ENCODE results near the gene TFF2.

Gene TFF2

DNA sequence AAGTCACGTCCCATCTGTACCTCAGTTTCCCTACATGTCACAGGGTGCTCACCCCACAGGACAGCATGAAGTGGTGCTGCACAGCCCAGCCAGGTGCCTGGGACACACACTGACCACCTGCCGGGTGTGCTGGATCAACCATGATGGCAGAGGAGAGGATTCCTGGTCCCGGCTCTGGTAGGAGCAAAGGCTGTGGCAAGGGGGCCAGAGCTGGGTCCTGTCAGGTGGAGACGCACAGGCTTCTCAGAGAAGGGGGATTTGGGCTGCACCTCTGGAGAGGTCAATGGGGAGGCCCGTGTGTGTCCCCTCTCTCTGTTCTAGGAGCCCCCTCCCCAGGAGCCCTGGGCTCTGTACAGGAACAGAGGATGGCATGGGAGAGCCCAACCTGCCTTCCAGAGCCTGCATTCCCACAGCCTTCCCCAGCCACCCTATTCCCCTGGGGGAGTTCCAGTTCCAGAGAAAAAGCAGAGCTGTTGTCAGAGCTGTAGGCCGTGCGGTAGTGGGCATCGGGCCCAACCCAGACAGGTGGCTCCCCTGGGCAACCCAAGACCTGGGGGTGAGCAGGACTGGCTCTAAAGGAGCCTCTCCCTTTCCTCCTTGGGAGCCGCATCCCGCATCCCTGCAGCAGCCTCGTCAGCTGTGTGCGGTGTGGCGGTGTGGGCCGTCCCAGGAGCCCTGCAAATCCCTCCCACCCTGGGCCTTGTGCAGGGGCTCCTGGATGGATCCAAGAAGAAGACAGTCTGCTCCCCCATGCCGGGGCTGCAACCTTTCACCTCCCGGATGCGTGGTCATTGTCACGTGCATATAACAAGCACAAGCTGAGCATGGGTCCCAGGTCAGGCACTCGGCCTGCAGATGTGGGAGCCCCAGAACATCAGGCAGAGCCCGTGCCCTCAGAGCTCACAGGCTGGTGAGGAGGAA lies 32.7 kb downstream of the TFF2 start:
- DNase-seq, result no peak

DNA sequence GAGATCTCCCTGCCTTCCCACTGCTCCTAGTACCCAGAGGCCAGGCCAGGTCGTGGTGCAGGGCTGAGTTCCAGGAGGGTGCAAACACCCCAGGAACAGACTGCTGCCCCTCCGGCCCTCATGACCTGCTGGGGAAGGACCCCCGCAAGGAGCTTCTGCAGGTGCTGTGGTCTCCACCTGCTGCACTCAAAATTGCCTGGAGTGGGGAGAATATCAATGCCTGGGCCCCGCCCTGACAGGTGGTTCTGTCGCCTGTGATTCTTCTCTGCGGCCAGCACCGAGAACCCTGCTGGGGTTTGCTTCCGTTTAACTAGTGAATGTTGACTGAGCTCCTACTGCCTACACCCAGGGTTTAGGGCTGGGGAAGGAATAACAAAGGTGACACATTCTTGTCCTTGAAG lies 33.5 kb downstream of the TFF2 start:
- no peak for DNase-seq

DNA sequence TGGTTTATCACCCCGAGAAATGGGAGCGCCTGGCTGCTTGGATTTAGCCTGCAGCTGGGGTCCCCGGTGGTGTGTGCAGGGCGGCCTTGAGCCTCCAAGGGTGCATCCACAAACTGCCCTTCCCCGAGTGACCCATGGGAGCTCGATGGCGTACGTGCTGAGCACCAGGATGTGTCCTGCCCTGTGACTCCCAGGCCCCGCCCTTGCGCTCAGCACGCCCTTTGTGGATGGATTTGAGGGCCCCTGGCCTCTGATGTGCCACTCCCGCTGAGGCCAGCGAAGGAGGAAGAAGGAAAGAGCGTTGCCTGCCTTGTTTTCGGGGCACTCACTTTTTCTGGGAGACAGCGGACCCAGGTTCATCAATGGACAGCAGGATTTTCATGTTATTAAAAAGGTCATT lies 33.9 kb downstream of the TFF2 start:
- DNase-seq, result no peak

DNA sequence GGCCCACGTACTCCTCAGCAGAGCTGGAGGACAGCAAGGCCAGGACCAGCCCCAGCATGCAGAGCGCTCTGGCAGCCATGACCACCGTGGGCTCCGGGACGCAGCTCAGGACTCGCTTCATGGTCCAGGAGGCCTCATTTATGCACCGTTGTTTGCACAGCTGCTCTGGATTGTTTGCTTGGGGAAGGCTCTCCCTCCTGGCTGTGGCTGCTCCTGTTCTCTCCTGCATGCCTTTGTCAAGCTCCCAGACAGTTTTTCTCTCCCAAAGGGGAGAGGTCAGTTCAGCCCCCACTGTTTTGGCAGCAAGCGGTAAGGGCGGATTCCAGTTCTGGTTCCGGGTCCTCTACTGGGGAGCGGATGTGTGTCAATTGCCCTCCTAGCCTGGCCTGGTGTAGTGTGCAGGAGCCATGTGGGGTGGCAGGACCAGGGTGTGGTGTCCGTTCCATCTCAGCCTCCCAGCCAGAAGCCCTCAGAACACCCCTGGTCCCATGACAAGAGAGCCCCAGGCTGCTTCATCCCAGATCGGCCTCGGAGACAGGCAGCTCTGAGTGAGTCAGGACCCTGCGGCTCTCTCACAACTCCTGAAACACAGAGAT lies 35.4 kb downstream of the TFF2 start, which contains the start of gene TFF3:
Gene TFF3, minus strand, starts transcription at position 114 of the 596 bp plus-strand sequence. Its CDS starts 35 bp downstream, at position 79.
- no peak for DNase-seq

DNA sequence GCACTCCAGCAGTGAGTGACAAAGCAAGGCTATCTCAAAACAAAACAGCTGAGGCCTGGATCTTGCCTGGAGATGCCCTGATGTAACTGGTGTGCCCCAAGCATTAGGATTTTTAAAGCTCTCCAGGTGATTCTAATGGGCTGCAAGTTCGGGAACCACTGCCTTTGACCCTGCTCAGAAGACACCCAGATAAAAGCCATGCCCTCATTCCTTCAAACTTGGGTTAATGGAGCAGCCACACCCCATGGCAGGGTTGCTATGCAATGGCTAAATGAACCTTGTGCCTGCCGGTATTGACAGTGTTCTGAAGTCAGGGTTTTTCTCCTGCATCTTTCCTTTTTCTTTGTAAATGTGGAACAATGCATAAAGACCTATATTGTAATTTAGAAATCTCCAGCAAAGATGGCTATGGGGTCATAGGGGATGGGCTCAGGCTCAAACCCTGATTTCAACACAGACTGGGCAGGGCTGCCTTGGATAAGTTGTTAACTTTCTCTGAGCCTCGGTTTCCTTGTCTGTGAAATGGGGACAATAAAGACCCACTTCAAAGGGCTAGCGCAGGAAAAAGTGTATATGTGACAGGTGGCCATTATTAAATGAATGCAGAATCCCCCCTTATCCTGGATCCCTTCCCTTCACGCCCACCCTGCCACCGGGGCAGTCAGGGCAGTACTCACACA lies 36.0 kb downstream of the TFF2 start:
- no peak for DNase-seq

DNA sequence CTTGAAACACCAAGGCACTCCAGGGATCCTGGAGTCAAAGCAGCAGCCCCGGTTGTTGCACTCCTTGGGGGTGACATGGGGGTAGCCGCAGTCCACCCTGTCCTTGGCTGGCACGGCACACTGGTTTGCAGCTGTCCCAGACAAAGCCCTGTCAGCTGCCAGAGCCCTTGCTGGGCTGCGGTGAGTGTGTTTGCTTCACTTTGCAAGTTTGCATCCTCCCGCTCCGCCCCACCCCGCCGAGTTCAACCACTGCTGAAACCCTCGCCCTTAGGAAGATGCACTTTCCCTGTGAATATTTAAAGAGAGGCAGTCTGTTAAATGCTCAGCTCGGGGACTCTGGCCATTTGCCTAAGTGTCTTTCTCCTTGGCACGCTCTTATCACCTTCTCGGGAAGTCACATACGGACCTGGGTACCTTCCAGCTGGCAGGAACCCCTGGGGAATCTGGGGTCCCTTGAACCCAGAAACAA lies 37.3 kb downstream of the TFF2 start:
- DNase-seq, result no peak

DNA sequence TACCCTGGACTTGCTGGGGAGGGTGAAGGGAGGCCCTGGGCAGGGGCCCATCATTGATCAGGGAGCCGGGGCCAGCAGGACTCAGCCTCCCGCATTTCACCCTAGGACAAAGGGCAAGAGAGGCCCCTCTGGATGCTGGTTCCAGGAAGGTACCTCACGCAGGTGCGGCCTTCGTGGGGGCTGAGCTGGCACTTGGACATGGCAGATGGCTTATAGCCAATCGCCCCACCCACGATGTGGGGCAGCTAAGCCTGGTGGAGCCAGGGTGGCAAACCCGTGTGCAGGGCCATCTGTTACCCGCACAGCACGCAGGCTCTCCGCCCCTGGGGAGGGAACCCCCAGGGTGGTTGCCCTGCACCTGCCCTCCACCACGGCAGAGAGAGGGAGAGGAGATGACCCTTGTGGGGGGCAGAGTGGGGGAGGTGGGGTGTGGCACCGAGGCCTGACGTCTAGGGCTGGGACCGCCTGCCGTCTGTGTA lies 38.1 kb downstream of the TFF2 start:
- DNase-seq, result no peak

DNA sequence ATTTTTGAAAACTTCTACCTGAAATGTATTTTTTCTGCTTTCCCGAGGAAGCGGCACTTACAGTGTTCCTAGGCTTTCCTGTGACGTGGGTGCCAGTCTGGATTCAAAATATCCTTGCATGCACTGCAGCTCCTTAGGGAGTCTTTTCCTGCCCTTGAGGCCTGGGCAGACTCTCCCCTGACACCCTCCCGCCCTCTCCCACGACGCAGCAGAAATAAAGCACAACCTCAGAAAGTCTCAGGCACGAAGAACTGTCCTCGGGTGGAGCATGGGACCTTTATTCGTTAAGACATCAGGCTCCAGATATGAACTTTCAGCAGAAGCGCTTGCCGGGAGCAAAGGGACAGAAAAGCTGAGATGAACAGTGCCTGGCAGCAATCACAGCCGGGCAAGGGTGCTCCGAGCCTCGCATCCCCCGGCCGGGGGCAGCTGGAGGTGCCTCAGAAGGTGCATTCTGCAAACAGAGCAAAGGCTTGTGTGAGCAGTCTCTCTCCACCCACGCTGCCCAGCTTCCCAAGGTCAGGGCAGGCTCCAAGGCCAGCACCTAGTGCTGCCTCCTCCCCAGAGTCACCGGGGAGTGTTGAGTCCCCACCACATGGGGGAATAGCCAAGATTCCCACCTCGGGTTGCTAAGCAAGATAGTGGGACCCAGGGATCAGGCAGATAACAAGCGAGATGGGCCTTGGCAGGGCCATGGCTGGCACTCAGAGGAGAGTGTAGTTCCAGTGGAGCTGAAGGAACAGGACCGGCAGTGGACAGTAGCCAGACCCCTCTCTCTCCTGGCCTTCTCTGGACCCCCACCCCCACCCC lies 38.8 kb downstream of the TFF2 start:
- no peak for DNase-seq

DNA sequence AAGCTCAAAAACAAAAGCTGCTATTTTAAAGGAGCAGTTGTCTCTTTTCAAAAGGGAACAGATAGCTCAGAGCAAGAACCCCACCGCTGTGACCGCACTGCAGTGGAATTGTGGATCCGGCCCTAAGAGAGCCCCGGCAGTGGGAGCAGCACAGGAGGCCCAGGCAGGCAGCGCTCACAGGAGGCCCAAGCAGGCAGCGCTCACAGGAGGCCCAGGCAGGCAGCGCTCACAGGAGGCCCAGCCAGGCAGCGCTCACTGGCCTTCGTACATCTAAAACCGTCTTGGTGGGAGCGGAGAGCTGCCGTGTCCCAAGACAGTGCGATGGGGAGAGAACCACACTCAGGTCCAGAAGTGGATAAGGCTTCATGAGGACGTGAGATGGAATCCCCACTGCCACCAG lies 39.6 kb downstream of the TFF2 start:
- DNase-seq, result no peak

DNA sequence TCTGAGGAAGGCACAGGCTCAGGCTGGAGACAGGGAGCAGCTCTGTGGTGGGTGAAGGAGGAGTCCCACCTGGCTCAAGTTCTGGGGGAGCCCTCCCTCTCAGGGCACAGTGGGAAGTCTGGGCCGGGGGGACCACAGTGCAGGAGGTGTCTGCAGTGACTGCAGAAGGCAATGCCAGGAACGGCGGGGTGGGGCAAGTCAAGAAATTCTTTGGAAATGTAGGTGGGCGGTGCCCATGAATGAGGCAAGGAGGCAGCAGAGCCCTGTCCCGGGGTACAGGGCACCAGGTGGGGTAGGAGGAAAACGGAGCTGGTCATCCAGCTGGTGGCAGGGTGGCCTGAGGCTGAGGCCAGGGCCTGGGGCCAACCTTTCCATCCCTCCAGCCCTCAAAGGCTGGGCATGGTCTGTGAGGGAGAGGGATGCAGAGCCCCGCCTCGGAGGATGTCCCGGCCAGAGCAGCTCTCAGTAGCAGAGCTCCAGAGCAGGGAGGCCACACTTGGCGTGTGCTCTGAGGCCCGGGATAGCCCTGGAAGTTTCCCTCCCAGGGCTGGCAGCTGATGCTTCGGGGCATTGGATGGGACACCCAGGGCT lies 40.3 kb downstream of the TFF2 start:
- DNase-seq, result no peak

DNA sequence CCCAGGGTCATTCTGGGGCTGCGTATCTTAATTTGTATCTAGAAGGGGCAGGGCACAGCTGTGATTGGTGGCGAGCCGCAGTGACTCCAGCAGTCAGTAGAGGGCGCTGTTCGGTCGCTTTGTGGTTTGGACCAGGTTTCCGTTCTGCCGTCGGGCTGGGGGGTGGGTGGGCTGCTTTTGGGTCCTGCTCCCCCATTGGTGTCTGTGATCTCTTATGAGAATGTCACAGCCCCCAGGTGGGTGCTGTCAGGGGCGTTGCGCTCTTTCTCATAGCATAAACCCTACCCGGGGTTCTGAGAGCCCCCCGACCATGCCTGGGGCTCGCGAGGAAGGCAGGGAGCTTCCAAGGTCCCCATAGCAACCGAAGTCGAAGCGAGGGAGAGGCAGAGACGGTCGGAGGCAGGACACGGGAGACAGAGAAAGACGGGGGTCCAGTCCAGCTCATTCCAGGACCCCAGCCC lies 41.0 kb downstream of the TFF2 start:
- peak; percentile 53 for DNase-seq

DNA sequence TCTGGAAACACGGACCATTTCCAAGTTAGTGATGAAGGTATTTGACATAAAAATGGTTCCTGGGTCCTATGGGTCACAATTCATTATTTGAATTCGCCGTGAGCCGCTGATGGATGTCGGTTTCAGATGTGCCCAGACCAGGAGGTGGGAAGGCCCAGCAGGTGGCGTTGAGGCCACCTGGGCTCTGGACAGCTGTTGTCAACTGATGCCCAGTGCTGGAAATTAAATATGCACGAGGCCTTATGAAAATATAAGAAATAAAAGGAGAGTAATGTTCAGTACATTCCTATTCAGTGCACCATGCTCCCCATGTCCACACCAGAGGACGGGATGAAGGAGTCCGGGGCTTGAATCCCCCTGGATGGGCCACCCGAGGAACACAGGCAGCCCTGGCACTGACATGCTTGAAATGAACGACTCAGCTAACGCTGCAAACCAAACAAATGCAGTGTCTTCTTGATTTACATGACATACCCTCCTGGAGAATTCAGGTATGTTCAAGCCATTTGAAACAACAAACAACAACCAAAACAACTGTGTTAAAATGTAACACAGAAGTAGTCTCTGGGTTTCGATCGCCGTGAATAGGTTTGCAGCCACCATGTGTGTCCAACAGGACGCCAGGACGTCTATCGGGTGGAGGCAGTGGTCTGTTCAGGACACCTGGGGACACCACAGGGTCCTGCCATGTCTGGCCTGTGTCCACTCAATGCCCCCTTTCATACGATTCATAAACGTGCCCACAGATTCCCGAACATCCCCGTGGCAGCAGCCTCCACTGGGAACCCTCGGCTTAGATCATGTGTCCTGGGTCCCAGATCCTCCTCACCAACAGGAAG lies 41.7 kb downstream of the TFF2 start:
- no peak for DNase-seq

DNA sequence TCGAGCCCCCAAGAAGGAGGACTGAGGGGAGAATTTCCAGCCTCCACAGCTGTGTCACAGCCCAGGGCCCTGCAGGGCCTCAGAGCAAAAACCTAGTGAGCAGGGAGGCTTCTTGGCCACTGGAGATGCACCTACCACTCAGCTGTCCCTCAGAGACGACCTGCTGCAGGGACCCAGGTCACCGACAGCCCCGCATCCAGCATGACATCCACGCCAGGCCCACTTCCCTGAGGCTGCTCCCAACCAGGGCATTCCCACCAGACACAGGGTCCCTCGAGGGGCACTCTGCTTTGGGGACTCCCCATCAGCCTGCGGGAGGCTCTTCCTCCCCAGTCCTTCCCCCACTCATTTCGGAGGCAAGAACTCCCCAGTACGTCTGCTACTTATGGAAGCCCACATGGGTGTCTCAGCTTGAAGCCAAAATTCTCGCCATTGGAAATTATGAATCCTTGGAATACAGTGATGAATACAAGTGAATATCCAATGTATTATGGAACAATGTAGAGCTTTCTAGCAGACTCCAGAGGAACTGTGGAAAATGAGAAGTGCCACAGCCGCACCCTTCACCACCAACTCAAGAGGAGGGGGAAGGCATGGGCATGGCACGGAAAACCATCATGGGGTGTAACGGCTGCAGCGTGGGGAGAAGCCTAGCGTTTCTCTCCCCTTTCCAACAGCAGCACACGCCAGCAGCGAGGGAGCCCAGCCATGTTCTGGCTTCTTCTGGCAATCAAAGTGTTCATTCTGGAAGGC lies 42.5 kb downstream of the TFF2 start:
- no peak for DNase-seq

DNA sequence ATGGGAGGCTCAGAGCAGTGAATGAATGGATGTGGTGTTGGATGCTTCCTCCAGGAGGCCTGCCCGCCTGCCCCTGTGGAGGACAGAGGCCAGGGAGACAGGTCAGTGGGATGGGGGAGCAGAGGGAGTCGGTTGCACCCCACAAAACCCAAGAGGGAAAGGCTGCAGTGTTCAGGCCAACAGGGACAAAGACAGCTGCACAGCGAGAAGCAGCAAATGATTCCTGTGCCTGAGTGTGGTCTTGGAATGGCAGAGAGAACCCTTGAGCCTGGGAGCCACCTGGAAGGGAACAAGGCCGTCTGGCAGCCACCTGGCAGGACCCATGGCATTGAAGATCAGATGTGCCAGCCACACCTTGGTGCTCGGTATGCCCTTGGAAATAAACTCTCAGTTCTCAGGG lies 43.7 kb downstream of the TFF2 start:
- DNase-seq, result no peak

DNA sequence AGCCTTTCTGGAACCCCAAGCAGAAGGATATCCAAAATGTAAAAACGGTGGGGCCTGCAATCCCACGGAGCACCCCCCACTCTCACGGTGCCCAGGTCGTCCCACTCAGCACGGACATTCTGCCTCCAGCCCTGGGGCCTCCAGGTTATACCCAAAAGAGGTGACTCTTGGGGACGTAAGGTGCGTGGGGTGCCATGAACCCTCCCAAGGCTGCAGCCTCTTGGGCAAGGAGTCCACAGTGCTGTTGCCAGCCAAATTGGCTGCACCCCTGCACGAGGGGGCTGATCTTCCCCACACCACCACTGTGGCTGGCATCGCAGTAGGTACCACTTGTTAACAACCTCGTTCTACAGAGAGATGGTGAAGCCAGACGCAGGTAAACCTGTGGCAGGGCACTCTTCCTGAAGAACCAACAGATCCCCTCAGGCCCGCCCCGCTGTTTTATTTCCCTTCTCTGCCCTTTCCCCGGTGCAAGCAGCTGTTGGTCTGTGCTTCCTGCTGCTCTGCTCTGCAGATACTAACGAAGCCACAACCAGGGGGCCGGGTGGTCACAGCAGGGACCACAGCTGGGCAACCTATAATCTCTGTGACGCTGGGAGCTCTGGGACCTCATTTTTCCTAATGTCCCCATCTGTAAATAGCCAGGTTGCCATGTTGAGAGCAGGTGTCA lies 44.3 kb downstream of the TFF2 start:
- DNase-seq, result no peak

DNA sequence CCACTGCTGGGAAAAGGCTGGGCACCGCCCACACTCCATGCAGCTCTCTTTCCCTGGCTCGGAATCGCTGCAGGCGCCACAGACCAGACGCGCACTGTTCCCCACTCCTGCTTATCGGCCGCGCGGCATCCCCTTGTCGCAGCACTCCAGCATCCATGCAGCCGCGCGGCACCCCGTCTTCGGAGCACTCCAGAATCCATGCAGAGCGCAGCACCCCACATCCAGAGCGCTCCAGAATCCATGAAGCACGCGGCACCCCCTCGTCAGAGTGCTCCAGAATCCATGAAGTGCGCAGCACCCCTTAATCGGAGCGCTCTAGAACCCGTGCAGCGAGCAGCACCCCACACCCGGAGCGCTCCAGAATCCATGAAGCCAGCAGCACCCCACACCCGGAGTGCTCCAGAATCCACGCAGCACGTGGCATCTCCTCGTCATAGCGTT lies 45.1 kb downstream of the TFF2 start:
- no peak for DNase-seq

DNA sequence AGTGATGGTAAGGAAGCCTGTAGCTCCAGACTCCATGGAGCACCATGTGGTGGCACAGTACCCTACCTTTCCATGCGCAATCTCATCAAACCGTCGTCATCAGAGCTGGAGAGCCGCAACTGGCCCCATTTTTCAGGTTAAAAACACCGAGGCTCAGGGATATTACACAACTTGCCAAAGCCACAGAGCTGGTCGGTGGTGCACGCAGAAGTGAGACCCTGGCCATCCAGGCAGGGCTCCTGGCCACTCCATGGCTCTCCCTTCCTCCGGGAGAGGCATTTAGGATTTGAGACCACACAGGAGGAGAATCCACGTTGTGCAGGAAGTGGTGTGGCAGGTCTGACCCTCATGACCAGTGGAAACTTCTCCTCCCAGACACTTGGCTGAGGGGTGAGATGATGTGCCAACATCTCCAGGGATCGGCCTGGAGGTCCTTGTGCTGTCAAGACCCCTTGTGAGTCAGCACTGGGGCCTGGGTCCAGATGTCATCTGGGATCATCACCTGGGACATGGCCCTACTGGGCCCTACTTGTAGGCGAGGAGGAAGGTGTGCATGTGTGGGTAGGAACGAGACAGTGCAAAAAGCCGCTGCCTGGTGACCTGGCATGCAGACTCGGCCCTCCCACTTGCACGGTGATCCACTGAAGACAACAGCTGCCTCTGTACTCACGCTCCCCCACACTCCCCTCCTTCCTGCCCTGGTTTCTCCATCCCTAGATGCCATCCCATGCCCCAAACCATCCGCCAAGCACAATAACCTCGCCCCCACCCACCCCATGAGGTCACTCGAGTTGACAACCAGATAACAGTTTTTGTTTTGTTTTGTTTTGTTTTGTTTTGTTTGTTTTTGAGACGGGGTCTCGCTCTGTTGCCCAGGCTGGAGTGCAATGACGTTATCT lies 46.0 kb downstream of the TFF2 start:
- DNase-seq, result no peak

DNA sequence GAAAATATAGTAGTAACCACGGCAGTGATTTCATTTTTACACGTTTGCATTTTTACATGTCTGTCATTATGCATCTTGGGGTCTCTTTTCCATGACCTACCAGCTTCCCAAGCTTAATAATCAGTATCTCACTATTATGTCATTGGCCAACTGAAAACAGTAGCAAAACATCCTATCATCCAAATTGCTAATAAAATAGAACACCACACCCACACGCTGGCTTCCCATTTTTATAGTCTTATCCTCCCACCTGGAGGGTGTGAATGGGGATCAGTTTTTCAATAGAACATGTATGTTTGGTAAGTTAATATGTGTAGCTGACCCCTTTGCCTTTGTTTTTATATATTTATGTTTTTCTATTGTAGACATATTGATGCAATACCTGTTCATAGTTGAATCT lies 47.4 kb downstream of the TFF2 start:
- DNase-seq, result no peak

DNA sequence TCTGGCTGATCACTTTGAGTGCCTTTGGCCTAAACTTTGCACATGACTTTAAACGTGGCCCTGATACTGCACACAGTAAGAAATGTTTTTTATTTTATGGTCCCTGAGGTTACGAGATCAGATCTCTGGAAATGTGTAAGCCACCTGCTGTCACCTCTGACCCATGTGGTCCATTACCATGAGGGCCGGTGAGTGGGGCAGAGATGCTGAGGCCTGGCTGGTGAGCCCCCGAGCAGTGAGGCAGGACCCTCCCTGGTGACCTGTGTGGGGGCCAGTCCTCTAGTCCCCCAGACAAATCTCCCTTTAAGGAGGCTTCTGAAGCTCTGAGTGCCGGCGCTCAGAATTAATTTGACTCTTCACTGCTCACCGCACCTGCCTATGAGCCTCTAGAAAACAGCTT lies 48.0 kb downstream of the TFF2 start:
- no peak for DNase-seq
